ENCODE measurements around the gene SLC2A11.
"Not testable (repeated sequence)": the region's sequence is repeated elsewhere in the genome, so short reads cannot be mapped to it uniquely, and the experiment has no call there.

The SLC2A11 gene

DNA sequence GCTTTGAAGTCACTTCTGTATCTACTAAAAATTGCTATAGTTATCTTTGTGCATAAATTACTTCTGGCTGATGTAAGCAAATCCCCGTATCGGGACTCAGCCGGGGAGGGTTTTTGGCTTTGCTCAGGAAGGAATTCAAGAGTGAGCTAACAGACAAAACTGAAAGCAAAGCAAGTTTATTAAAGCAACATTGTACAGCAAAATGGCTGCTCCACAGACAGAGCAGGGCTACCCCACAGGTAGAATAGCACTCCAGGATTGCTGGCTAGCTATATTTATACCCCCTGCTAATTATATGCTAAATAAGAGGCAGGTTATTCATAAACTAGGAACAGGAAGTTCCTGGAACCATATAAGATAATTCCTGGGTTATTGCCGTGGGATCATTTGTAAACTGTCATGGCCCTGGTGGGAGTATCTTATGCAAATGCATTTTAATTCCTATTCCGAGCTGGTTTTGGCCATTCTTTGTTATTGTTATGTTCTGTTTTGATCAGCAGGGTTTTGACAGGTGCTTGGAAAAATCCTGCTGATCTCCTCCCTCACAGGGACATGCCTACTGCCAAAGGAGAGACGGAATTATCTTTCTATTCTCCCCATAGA, 51.7 kb downstream of the SLC2A11 start:
- FAIRE-seq = no peak

GRCh38 chr22:23910496-23911190, 53.0 kb downstream of the SLC2A11 start:
- no peak for FAIRE-seq

DNA sequence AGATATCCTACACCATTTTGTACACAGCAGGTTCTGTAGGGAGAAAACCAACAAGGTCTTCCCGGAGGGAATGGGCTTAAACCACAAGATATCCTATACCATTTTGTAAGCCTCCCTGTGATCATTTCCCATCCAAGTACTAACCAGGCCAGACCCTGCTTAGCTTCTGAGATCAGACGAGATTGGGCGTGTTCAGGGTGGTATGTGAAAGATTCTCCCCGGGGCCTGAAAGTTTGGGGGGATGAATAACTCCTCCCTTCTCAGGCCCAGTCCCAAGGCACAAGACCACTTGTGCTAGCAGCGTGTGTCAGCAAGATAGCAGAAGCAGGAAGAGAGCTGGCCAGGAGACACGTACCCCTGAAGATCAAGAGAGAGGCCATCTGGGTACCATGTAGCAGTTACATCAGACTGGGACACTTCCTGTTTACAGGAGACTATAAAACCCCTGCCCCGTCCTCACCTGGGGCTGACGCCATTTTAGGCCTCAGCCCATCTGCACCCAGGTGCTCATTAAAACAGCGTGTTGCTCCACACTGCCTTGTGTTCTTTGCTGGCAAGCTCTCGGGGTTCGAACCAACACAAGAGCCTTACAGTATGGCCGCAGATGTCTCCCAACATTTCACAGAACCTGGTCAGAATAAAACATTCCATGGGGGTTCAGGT, 53.8 kb downstream of the SLC2A11 start:
- no peak for FAIRE-seq

DNA sequence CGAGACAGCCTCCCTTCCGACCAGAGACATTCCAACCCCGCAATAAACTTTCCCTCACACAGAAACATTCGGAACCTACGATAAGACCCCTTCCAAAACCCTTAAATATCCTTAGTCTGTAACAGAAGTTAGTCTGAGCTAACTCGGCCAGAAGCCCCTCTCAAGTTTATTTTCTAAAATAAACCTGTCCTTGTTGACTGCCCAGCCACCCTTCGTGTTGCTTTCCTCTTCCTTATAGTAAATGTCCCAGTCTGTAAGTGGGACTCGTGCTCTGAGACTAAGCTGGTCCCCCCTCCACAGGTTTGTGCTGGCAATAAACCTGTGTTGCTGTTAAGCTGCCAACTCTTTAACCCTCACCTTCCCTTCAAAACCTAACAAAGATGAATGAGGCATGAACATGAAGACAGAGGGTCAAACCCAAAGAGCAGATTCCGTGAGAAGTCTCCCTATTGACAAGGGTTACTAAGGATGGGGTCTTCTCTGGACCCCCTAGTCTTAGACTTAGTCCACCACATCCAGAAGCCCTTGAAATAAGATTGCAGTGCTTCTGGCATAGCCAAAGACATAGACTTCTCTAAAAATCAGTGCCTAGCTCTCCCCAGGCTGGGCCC, 54.7 kb downstream of the SLC2A11 start:
- no peak for FAIRE-seq

GRCh38 chr22:23913306-23913660, 55.6 kb downstream of the SLC2A11 start:
- no peak for FAIRE-seq

- FAIRE-seq = peak; percentile 80
Measured at GRCh38 chr22:23913661-23914353, 56.1 kb downstream of the SLC2A11 start.

DNA sequence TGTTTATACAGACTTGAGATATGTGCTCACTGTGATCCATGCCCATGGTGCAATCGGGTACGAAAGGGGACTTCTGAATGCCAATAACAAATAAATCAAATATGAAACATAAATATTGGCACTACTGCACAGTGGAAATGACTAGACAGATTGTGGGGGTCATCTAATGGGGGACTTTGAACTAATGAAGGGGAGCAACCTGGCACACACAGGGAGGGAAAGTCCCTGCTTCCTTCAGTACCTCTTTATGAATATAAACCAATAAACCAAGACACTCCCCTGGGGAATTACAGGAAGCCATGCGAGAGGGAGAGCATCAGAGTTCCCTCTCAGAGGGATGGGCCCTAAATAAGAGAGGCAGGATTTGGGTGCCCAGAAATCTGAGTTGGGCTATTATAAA, 57.6 kb downstream of the SLC2A11 start:
- no peak for FAIRE-seq

DNA sequence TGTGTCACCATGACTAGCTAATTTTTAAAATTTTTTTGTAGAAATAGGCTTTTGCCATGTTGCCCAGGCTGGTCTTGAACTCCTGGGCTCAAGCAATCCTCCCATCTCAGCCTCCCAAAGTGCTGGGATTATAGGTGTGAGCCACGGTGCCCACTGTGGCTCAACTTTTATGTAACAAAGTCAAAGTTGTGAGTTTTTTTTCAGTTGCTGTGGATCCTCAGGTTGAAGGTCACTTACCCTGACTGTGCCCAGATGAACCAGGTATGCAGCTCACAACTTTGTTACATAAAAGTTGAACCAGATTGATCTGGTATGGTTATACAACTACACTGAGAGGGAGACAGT, 62.6 kb downstream of the SLC2A11 start:
- FAIRE-seq = not testable (repeated sequence)

DNA sequence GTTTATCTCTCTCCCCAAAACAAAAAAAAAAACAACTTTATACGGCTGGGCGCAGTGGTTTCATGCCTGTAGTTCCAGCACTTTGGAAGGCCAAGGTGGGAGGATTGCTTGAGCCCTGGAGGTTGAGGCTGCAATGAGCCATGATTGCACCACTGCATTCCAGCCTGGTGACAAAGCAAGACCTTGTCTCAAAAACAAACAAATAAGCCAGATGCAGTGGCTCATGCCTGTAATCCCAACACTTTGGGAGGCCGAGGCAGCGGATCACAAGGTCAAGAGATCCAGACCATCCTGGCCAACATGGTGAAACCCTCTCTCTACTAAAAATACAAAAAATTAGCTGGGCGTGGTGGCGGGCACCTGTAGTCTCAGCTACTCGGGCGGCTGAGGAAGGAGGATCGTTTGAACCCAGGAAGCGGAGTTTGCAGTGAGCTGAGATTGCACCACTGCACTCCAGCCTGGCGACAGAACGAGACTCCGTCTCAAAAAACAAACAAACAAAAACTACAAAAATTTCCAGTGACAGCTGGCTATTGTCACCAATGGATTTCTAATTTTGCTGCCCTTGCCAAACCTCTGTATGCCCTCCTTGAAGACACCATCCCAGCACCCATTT, 64.0 kb downstream of the SLC2A11 start:
- not testable (repeated sequence) for FAIRE-seq

GRCh38 chr22:23922921-23923320, 65.2 kb downstream of the SLC2A11 start:
- no peak for FAIRE-seq

- FAIRE-seq = no peak
Measured at GRCh38 chr22:23925020-23925606, 67.4 kb downstream of the SLC2A11 start.

- no peak for FAIRE-seq
Measured at GRCh38 chr22:23926561-23926960, 68.9 kb downstream of the SLC2A11 start.
